H1 (cell line): ENCODE measurements around the gene ZNF525. TPM values are rescaled to one million over a fixed set of nuclear protein-coding genes. Genes with fewer than 3 reads are reported as not detected.

Source experiments
- CTBP2 ChIP-seq: IDR thresholded peaks from 2 replicates; pipeline ENCODE4 v1.7.0; 2011; ENCODE audit warnings: borderline replicate concordance, mild to moderate bottlenecking, moderate library complexity, mixed read lengths, low read length; ENCODE audit not compliant: insufficient read depth, insufficient read length
- SUZ12 ChIP-seq: fragments of 200-600 bp; sonication (generic); IDR thresholded peaks from 2 replicates; pipeline ENCODE4 v1.6.1; 2012; ENCODE audit warnings: mild to moderate bottlenecking, inconsistent platforms, low read length, moderate library complexity, mixed read lengths
- ZNF274 ChIP-seq: IDR thresholded peaks from 2 replicates; pipeline ENCODE4 v1.7.0; 2012; ENCODE audit warnings: low read length, borderline replicate concordance; ENCODE audit errors: extremely low read depth
- polyA plus RNA-seq, 7 experiments: library from polyadenylated mRNA; depleted of rRNA in 3 of 7; stranded (reverse) in 5 of 7; unstranded in 2 of 7; fragments of >200 nt in 5 of 7; fragments of 200-250 nt in 2 of 7; gene quantifications; 1 replicate in 5 of 7; 2 replicates in 1 of 7; 4 replicates in 1 of 7; pipeline versions ENCODE4 v1.2.1 to v1.2.3, GENCODE V29; 2011 to 2013; ENCODE audit warnings: missing spikeins in 2 of 7, mixed read lengths in 2 of 7
- total RNA-seq: library from RNA; stranded (reverse); fragmentation: NEBNext Ultra II Directional; extraction: Animal tissue kit (Norgen Biotek cat#: 25700); gene quantifications from 2 replicates; pipeline ENCODE4 v1.2.1, GENCODE V29; 2021

The ZNF525 gene
- total and polyA plus RNA-seq, 2 of the 8 experiments (the other 6 are each of a cell fraction or from before 2014, with no cell fraction given): 8.2 to 63.4 TPM

DNA sequence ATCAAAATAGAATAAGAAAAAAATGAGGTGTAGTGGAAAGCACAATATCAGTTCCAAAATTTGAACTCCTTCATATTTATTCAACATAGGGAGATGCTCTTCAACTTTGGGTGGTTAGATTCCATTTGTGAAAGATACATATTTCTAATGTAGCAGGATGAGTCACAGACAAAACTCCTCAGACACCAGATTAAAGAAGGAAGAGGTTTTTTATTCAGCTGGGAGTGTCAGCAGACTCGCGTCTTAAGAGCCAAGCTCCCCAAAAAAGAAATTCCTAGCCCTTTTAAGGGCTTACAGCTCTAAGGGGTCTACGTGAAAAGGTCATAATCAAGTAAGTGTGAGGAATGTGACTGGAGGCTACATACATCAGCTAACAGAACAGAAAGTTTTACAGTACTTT, 22.7 kb downstream of the ZNF525 start (continued):
- TF ChIP-seq CTBP2 (no peak), ZNF274 (no peak), SUZ12 (no peak)
